GM12878 (cell line): ENCODE data around the gene WFDC13.

Source experiments
- ASH2L ChIP-seq: fragments of 300-600, 200-600 bp; sonication (generic); IDR thresholded peaks from 2 replicates; pipeline ENCODE4 v1.6.1; 2017; ENCODE audit warnings: low read depth, mild to moderate bottlenecking, borderline replicate concordance
- NBN ChIP-seq: fragments of 450-650 bp; IDR thresholded peaks from 2 replicates; pipeline ENCODE4 v1.6.1; 2016
- NFYB ChIP-seq: IDR thresholded peaks from 2 replicates; pipeline ENCODE4 v1.6.1; 2011; ENCODE audit warnings: low read depth, mild to moderate bottlenecking, low read length, improper control_type of control experiment, moderate library complexity; ENCODE audit not compliant: insufficient read depth
- POLR2A ChIP-seq: IDR thresholded peaks from 2 replicates; pipeline ENCODE4 v1.6.1; 2011; ENCODE audit warnings: low read depth, mild to moderate bottlenecking, low read length
- SKIL ChIP-seq: fragments of 450-650 bp; IDR thresholded peaks from 2 replicates; pipeline ENCODE4 v1.6.1; 2017; ENCODE audit warnings: mild to moderate bottlenecking, low read depth, inconsistent platforms; ENCODE audit not compliant: poor library complexity, severe bottlenecking
- TARDBP ChIP-seq: IDR thresholded peaks from 2 replicates; pipeline ENCODE4 v1.6.1; 2016; ENCODE audit warnings: borderline replicate concordance

- TF ChIP-seq NBN = no peak
- no peak for TF ChIP-seq NFYB
- TF ChIP-seq POLR2A = no peak
- no peak for TF ChIP-seq TARDBP
- TF ChIP-seq ASH2L = no peak
- TF ChIP-seq SKIL = no peak
Measured at GRCh38 chr20:45670139-45670538, 31.7 kb upstream of the WFDC13 start, which contains the start of gene WFDC11.
